Measurements from ENCODE around the gene ALDH3A2. TPM values are rescaled to one million over a fixed set of nuclear protein-coding genes. Genes with fewer than 3 reads are reported as not detected.

ALDH3A2 gene
- total RNA-seq, 1 experiment from 2014 or later = 97.3 TPM

DNA sequence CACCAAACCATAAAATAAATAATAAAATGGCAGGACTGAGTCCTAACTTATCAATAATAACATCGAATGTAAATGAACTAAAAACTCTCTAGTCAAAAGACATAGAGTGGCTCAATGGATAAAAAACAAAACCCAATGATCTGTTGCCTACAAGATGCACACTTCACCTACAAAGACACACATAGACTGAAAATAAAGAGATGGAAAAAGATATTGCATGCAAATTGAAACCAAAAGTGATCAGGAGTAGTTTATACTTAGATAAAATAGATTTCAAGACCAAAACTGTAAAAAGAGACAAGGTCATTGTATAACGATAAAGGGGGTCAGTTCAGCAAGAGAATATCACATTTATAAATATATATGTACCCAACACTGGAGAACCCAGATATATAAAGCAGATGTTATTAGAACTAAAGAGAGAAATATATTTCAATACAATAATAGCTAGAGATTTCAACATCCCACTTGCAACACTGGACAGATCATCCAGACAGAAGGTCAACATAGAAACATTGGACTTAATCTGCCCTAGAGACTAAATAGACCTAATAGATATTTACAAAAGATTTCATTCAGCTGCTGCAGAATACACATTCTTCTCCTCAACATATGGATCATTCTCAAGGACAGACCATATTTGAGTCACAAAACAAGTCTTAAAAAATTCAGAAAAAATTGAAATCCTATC is 38.0 kb downstream of the ALDH3A2 start:
- POLR2A ChIA-PET (ENCODE audit: low non-redundant PET) = interaction anchor here (0.6 kb wide), 1 partner anchor 9 kb away, joined by 9 read pairs; no protein-coding TSS in a partner anchor
- no peaks in the 10 kb centered on the region for H3K4me1 ChIP-seq (ENCODE audit: insufficient read depth, low read length, poor library complexity, severe bottlenecking)
- TF ChIP-seq, protein P1, sequence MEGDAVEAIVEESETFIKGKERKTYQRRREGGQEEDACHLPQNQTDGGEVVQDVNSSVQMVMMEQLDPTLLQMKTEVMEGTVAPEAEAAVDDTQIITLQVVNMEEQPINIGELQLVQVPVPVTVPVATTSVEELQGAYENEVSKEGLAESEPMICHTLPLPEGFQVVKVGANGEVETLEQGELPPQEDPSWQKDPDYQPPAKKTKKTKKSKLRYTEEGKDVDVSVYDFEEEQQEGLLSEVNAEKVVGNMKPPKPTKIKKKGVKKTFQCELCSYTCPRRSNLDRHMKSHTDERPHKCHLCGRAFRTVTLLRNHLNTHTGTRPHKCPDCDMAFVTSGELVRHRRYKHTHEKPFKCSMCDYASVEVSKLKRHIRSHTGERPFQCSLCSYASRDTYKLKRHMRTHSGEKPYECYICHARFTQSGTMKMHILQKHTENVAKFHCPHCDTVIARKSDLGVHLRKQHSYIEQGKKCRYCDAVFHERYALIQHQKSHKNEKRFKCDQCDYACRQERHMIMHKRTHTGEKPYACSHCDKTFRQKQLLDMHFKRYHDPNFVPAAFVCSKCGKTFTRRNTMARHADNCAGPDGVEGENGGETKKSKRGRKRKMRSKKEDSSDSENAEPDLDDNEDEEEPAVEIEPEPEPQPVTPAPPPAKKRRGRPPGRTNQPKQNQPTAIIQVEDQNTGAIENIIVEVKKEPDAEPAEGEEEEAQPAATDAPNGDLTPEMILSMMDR (conservative IDR thresholded peaks at IDR 0.05; ENCODE audit: low read depth, low read length) = no peak
- no peak for TF ChIP-seq EZH2 (IDR thresholded peaks at IDR 0.05; ENCODE audit: borderline replicate concordance, low read depth, low read length, poor library complexity, severe bottlenecking)

DNA sequence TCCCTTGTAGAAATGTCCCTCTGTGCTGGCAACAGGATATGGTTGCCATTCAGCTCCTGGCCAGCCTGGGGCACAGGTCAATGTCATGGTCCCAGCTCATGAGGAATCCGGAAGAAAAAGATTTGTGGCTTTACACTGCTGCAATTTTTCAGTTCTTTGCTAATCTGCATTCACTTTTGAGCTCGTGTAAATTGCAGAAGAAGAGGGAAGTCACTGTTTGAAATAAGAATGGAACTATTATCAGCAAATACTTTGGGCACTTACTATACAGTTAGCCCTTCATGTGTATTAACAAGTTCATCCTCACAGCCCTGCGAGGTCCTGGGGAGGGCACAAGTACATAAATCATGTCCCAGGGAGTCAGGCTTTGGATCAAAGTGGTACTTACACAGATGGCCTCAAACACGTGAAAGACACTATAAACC is 53.7 kb downstream of the ALDH3A2 start:
- ChIA-PET POLR2A (ENCODE audit: low non-redundant PET) (no interaction called here), CTCF (interaction anchor here (0.6 kb wide), 1 partner anchor 64 kb away, joined by 4 read pairs; no protein-coding TSS in a partner anchor)
- Histone ChIP-seq H3K4me1 (ENCODE audit: insufficient read depth, low read length, poor library complexity, severe bottlenecking) (peaks cover 11% of the 10 kb centered on the region), H3K36me3 (ENCODE audit: insufficient read depth, low read length, poor library complexity, severe bottlenecking) (no peaks in the 10 kb centered on the region), H3K27me3 (replicated peaks; ENCODE audit: insufficient read depth, low read depth, low read length, poor library complexity) (no peaks in the 10 kb centered on the region), H3K27ac (ENCODE audit: low read depth, low read length, poor library complexity, severe bottlenecking) (no peak overlapping the region), H3K4me3 (ENCODE audit: low read depth, low read length, poor library complexity, severe bottlenecking) (no peak overlapping the region), H3K9me3 (ENCODE audit: low read depth, low read length, poor library complexity, severe bottlenecking) (no peaks in the 10 kb centered on the region)
- TF ChIP-seq EZH2 (IDR thresholded peaks at IDR 0.05; ENCODE audit: borderline replicate concordance, low read depth, low read length, poor library complexity, severe bottlenecking) = no peak
- TF ChIP-seq, protein P1 (conservative IDR thresholded peaks at IDR 0.05; ENCODE audit: low read depth, low read length) = no peak
- BruUV-seq (replicated peaks) = no TSS peak
- intact Hi-C loops (cut with micrococcal nuclease; ENCODE audit: unreplicated experiment) = no loop called here
- no peak for DNase-seq (ENCODE audit: low spot score)

More for the DNA sequence above, 38.0 kb downstream of the ALDH3A2 start:
- Histone ChIP-seq H3K36me3 (ENCODE audit: insufficient read depth, low read length, poor library complexity, severe bottlenecking) (no peaks in the 10 kb centered on the region), H3K27me3 (replicated peaks; ENCODE audit: insufficient read depth, low read depth, low read length, poor library complexity) (no peaks in the 10 kb centered on the region), H3K4me3 (ENCODE audit: low read depth, low read length, poor library complexity, severe bottlenecking) (no peak overlapping the region), H3K9me3 (ENCODE audit: low read depth, low read length, poor library complexity, severe bottlenecking) (no peaks in the 10 kb centered on the region), H3K27ac (ENCODE audit: low read depth, low read length, poor library complexity, severe bottlenecking) (no peak overlapping the region)
- BruUV-seq (replicated peaks) = no TSS peak
- DNase-seq (ENCODE audit: low spot score) = no peak
- CTCF ChIA-PET = no interaction called here
- intact Hi-C loops (cut with micrococcal nuclease; ENCODE audit: unreplicated experiment) = no loop called here

DNA sequence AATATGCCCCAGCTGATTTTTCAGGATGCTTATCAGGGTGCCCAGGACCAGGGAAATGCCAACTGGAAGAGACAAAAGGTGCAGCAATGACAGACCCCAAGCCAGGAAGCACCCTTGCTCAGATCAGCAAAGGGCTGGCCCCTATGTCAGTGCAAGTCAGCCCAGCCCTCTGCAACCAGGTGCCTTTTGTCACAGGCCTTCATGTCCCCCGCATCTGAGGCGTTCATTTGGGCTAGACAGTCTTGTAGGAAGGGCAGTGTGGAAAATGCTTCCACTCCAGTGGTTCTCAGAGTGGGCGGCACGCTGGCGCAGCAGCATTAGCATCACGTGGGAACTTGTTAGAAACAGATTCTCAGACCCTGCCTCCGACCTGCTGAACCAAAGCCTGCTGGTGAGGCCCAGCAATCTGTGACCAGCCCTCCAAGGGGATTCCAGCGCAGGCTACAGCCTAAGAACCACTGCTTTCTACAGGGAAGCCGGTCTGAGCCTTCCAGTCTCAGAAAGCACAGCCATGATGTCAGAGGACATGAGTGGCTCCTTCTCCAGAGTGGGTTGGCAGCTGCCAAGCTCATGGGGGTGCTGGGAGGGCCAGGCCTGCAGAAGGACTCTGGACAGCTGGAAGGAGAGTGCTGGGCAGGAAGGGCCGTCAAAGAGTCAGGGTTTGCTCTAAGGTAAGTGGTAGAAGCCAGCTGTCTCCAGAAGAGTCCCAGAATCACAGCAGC is 54.7 kb downstream of the ALDH3A2 start:
- no peak for TF ChIP-seq EZH2 (IDR thresholded peaks at IDR 0.05; ENCODE audit: borderline replicate concordance, low read depth, low read length, poor library complexity, severe bottlenecking)
- no peak for DNase-seq (ENCODE audit: low spot score)
- Histone ChIP-seq H3K27ac (ENCODE audit: low read depth, low read length, poor library complexity, severe bottlenecking) (no peak overlapping the region), H3K4me1 (ENCODE audit: insufficient read depth, low read length, poor library complexity, severe bottlenecking) (peaks cover 16% of the 10 kb centered on the region), H3K4me3 (ENCODE audit: low read depth, low read length, poor library complexity, severe bottlenecking) (no peak overlapping the region), H3K27me3 (replicated peaks; ENCODE audit: insufficient read depth, low read depth, low read length, poor library complexity) (no peaks in the 10 kb centered on the region), H3K9me3 (ENCODE audit: low read depth, low read length, poor library complexity, severe bottlenecking) (no peaks in the 10 kb centered on the region), H3K36me3 (ENCODE audit: insufficient read depth, low read length, poor library complexity, severe bottlenecking) (no peaks in the 10 kb centered on the region)
- BruUV-seq (replicated peaks) = no TSS peak
- intact Hi-C loops (cut with micrococcal nuclease; ENCODE audit: unreplicated experiment) = no loop called here
- ChIA-PET CTCF (interaction anchor here (0.5 kb wide), 1 partner anchor 42 kb away, joined by 3 read pairs; no protein-coding TSS in a partner anchor), POLR2A (ENCODE audit: low non-redundant PET) (no interaction called here)
